Activated naive CD8-positive, alpha-beta T cell treated with anti-CD3 and anti-CD28 coated beads, Interleukin-2, amount 10 ng/mL, durations not matched to agents 7 days and 5 days (primary cell): Measurements from ENCODE around the gene ABHD12B. TPM values are rescaled to one million over a fixed set of nuclear protein-coding genes. Genes with fewer than 3 reads are reported as not detected.

Experiments
- ATAC-seq: fragments of 150-1000 bp; cut with Tn5 transposase; one replicate; pipeline ENCODE4 v1.10.0; 2021; ENCODE audit warnings: low read depth, moderate library complexity
- POLR2A ChIA-PET: fragments of 350-600 bp; sonication (Branson Sonifier 250); formaldehyde crosslinking; loops from one replicate; lab custom pipeline; 2021; ENCODE audit warnings: antibody characterized with exemption; lab: Charles Lee
- DNase-seq: peaks from one replicate; pipeline ENCODE4 v3.0.0; 2021
- H3K27ac Mint-ChIP-seq: one replicate; pipeline ENCODE4 v1.8.0; 2022; ENCODE audit warnings: mild to moderate bottlenecking, mixed read lengths
- H3K27me3 Mint-ChIP-seq: one replicate; pipeline ENCODE4 v1.8.0; 2022; ENCODE audit warnings: mild to moderate bottlenecking, moderate library complexity, mixed read lengths
- H3K36me3 Mint-ChIP-seq: one replicate; pipeline ENCODE4 v1.8.0; 2021; ENCODE audit warnings: mild to moderate bottlenecking, mixed read lengths
- H3K4me1 Mint-ChIP-seq: one replicate; pipeline ENCODE4 v1.8.0; 2021; ENCODE audit warnings: mixed read lengths
- H3K4me3 Mint-ChIP-seq: one replicate; pipeline ENCODE4 v1.8.0; 2022; ENCODE audit warnings: mild to moderate bottlenecking, moderate library complexity, mixed read lengths
- H3K9me3 Mint-ChIP-seq: one replicate; pipeline ENCODE4 v1.8.0; 2021; ENCODE audit warnings: mixed read lengths
- total RNA-seq, 2 experiments: library from RNA; stranded (reverse); gene quantifications; one replicate each; pipeline ENCODE4 v1.2.3, GENCODE V29; 2021

Gene ABHD12B
- total RNA-seq, 2 experiments from 2014 or later: not detected

- DNase-seq (no peak), ATAC-seq (no peak)
- H3K27ac Mint-ChIP-seq: no peak overlapping the region
- peaks cover 1% of the 10 kb centered on the region for H3K36me3 Mint-ChIP-seq
- peaks cover 5% of the 10 kb centered on the region for H3K27me3 Mint-ChIP-seq
- H3K4me1 Mint-ChIP-seq: peaks cover 5% of the 10 kb centered on the region
- H3K4me3 Mint-ChIP-seq: no peak overlapping the region
- POLR2A ChIA-PET: no interaction called here
- H3K9me3 Mint-ChIP-seq: no peaks in the 10 kb centered on the region
These were observed 17.3 kb upstream of the ABHD12B start for GRCh38 chr14:50854521-50854920.

GRCh38 chr14:50855558-50855957 lies 16.3 kb upstream of the ABHD12B start:
- Mint-ChIP-seq H3K4me3 (no peak overlapping the region), H3K36me3 (peaks cover 1% of the 10 kb centered on the region), H3K4me1 (peaks cover 9% of the 10 kb centered on the region), H3K27ac (no peak overlapping the region), H3K27me3 (peaks cover 5% of the 10 kb centered on the region), H3K9me3 (no peaks in the 10 kb centered on the region)
- no peak for DNase-seq
- POLR2A ChIA-PET: interaction anchor here (0.6 kb wide), 1 partner anchor 10 kb away, joined by 3 read pairs; no protein-coding TSS in a partner anchor
- ATAC-seq: no peak

DNA sequence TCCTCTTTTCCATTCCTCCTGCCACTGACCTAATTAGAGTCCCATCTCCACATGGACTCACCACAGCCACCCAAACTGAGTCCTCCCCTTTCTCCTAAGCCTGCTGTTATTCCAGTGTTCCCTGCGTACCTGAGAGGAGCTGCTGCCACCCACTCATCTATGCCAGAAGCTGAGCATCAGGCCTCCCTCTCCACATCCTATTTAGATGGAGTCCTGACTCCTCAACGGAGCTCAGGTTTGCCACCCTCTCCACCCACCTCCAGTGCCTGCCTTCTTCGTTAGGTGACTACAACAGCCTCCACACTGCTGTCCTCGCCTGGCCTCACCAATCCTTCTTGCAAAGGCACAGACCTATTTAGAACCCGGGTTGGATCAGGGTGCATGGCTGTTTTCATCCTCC lies 15.2 kb upstream of the ABHD12B start:
- ATAC-seq (no peak), DNase-seq (no peak)
- H3K4me3 Mint-ChIP-seq: no peak overlapping the region
- H3K9me3 Mint-ChIP-seq: no peaks in the 10 kb centered on the region
- no peak overlapping the region for H3K27ac Mint-ChIP-seq
- H3K27me3 Mint-ChIP-seq: peaks cover 5% of the 10 kb centered on the region
- H3K4me1 Mint-ChIP-seq: peaks cover 12% of the 10 kb centered on the region
- peaks cover 1% of the 10 kb centered on the region for H3K36me3 Mint-ChIP-seq
- POLR2A ChIA-PET: interaction anchor here (0.6 to 1.3 kb wide), 2 partner anchors 23 to 56 kb away, joined by 3 to 5 read pairs; no protein-coding TSS in a partner anchor

DNA sequence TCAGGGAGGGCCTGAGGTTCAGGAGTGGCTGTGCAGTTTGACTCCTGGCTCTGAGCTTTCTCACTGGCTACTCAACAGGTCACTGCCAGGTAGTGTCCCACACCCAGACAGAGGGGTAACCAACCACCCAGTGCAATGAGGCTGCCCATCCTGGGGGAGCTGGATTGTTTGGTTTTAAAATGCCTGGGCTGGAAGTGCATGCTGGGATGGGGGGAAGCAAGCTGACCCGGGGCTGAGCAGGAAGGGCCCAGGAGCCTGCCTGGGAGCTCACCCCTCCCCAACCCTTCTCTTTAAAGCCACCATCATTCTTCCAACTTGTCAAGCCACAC lies 12.6 kb upstream of the ABHD12B start:
- Mint-ChIP-seq H3K27me3 (peaks cover 3% of the 10 kb centered on the region), H3K4me1 (peaks cover 17% of the 10 kb centered on the region), H3K4me3 (peak overlapping the region; percentile 86), H3K9me3 (no peaks in the 10 kb centered on the region), H3K36me3 (no peaks in the 10 kb centered on the region), H3K27ac (peak overlapping the region; percentile 92)
- peak; percentile 9 for ATAC-seq
- no peak for DNase-seq
- POLR2A ChIA-PET: interaction anchor here (0.6 to 2.6 kb wide), 12 partner anchors 9 to 1239 kb away, joined by 3 to 30 read pairs (median 6); partner anchors contain the start of genes NIN and RPL36AL

DNA sequence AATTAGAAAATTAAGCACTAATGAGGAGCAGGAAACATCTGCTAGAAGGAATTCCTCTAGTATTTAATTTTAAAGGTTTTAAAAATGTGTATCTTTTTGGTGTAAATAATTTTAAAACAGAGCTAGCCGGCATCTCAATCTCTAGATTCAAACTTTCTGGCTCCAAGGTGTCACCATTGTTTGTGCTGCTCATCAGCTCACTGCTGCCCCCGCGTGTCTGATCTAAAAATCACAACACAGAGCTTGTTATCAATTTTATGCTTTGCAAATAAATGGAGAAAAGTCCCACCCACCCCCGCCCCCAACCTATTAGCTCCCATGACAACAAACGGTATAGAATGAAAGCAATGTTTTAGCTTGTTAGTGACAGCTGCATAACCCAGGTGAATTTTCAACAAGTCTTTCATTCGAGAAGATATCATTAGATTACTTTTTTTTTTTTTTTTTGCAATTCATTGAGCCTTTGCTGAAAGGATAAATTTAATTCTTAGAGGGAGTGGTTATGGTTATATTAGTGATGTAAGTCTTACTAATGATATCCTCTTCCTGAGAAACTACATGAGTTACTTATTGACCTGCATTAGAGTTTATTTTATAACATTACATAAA lies 11.3 kb upstream of the ABHD12B start:
- Mint-ChIP-seq H3K4me3 (peak overlapping the region; percentile 86), H3K27ac (peak overlapping the region; percentile 92), H3K27me3 (peaks cover 6% of the 10 kb centered on the region), H3K4me1 (peaks cover 17% of the 10 kb centered on the region), H3K9me3 (no peaks in the 10 kb centered on the region), H3K36me3 (no peaks in the 10 kb centered on the region)
- ATAC-seq: peak; percentile 51
- peak; percentile 86 for DNase-seq
- POLR2A ChIA-PET: interaction anchor here (0.8 to 2.6 kb wide), 9 partner anchors 9 to 84 kb away, joined by 3 to 30 read pairs (median 10); partner anchors contain the start of gene NIN

- DNase-seq: no peak
- H3K4me1 Mint-ChIP-seq: peaks cover 17% of the 10 kb centered on the region
- H3K27ac Mint-ChIP-seq: no peak overlapping the region
- H3K36me3 Mint-ChIP-seq: no peaks in the 10 kb centered on the region
- peaks cover 21% of the 10 kb centered on the region for H3K27me3 Mint-ChIP-seq
- no peak overlapping the region for H3K4me3 Mint-ChIP-seq
- H3K9me3 Mint-ChIP-seq: no peaks in the 10 kb centered on the region
- ATAC-seq: no peak
- POLR2A ChIA-PET: no interaction called here
These were observed 9.8 kb upstream of the ABHD12B start for GRCh38 chr14:50862036-50862570.

- no peak for DNase-seq
- no peaks in the 10 kb centered on the region for H3K36me3 Mint-ChIP-seq
- no peak overlapping the region for H3K27ac Mint-ChIP-seq
- H3K4me3 Mint-ChIP-seq: no peak overlapping the region
- peaks cover 36% of the 10 kb centered on the region for H3K27me3 Mint-ChIP-seq
- ATAC-seq: no peak
- H3K4me1 Mint-ChIP-seq: peaks cover 14% of the 10 kb centered on the region
- POLR2A ChIA-PET: no interaction called here
- H3K9me3 Mint-ChIP-seq: no peaks in the 10 kb centered on the region
These were observed 7.6 kb upstream of the ABHD12B start for GRCh38 chr14:50864237-50864636.

DNA sequence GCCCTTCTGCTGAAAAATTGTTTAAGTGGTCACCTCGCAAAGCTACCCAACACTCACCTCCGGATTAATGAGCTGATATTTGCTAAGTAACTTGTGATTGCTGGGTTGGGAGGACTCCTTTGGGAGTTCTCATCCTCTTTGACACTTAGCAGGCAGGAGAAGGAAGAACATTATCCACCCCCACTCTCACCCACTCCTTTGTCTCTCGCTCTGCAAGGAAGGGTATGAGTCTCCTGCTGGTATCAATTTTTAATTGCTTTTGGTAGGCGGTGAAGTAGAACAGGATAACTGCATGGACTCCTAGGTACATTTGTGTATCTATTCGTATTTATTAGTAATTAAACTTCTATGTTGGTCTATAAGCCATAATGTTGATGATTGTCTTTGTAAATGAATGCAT lies 6.9 kb upstream of the ABHD12B start:
- ATAC-seq (no peak), DNase-seq (no peak)
- Mint-ChIP-seq H3K4me3 (no peak overlapping the region), H3K27ac (no peak overlapping the region), H3K36me3 (no peaks in the 10 kb centered on the region), H3K9me3 (no peaks in the 10 kb centered on the region), H3K4me1 (peaks cover 12% of the 10 kb centered on the region), H3K27me3 (peaks cover 43% of the 10 kb centered on the region)
- POLR2A ChIA-PET: no interaction called here

GRCh38 chr14:50865391-50866076 lies 6.3 kb upstream of the ABHD12B start:
- POLR2A ChIA-PET: interaction anchor here (0.6 kb wide), 1 partner anchor 19 kb away, joined by 3 read pairs; no protein-coding TSS in a partner anchor
- peaks cover 1% of the 10 kb centered on the region for H3K36me3 Mint-ChIP-seq
- no peak overlapping the region for H3K4me3 Mint-ChIP-seq
- H3K4me1 Mint-ChIP-seq: peaks cover 10% of the 10 kb centered on the region
- no peaks in the 10 kb centered on the region for H3K9me3 Mint-ChIP-seq
- no peak overlapping the region for H3K27ac Mint-ChIP-seq
- H3K27me3 Mint-ChIP-seq: peaks cover 49% of the 10 kb centered on the region
- no peak for DNase-seq
- ATAC-seq: no peak

DNA sequence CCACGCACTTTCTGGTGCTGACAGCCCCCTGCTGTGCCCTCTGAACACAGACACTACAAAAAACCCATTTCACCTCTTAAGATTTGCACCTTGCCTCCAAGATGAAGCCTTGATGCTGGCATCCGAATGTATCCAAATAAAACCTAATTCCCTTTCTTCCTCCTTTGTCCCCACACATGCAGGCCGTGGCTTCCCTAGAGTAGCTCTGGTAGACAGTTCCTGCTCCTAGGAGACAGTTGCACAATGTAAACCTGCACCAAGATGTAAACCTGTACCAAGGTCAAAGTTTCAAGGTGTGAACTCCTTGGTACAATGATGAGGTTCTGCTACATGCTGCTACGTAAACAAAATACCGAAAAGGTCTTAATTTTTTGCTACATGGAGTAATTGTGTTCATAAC lies 625 bp upstream of the ABHD12B start:
- no peaks in the 10 kb centered on the region for H3K9me3 Mint-ChIP-seq
- no peak overlapping the region for H3K27ac Mint-ChIP-seq
- H3K36me3 Mint-ChIP-seq: peaks cover 1% of the 10 kb centered on the region
- peaks cover 80% of the 10 kb centered on the region for H3K27me3 Mint-ChIP-seq
- POLR2A ChIA-PET: no interaction called here
- DNase-seq (no peak), ATAC-seq (no peak)
- peaks cover 32% of the 10 kb centered on the region for H3K4me1 Mint-ChIP-seq
- peak overlapping the region; percentile 3 for H3K4me3 Mint-ChIP-seq

GRCh38 chr14:50874757-50875156 lies 2.9 kb downstream of the ABHD12B start:
- Mint-ChIP-seq H3K9me3 (no peaks in the 10 kb centered on the region), H3K27me3 (peaks cover 86% of the 10 kb centered on the region), H3K36me3 (peaks cover 1% of the 10 kb centered on the region), H3K27ac (peak overlapping the region; percentile 3), H3K4me3 (peak overlapping the region; percentile 75), H3K4me1 (peaks cover 33% of the 10 kb centered on the region)
- DNase-seq (no peak), ATAC-seq (no peak)
- POLR2A ChIA-PET: interaction anchor here (1.3 kb wide), 1 partner anchor 15 kb away, joined by 10 read pairs; no protein-coding TSS in a partner anchor

DNA sequence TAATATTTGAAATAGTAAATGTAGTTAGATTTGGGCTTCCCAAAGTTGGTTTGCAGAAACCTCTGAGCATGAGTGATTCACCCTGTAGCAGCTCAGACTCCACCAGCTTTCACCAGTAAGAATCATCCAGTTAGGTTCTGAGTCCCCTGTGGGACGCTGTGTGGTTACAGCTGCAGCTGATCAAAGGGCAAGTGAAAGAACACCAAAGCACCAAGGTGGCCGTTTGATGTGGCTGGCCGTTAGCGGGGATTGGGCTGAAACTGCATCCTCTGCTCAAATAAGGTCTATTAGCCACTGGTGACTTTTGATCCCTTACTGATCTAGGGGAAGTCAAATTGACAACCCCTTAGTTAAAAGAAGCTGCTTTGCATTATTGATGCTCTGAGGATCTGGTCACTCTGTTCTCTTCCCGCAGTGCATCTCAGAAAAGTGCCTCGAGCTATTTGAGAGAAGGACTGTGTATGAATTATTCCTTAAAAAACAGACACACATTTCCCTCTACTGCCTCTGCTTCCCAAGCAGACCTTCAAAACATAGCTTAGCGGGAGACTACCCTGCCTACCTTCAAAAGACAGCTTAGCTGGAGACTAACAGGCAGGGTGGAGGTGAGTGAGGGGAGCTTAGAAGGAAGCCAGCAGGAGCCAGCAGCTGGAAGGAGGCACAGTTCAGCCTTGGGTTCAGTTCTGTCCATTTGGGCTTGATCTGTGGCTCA lies 3.7 kb downstream of the ABHD12B start:
- DNase-seq (peak; percentile 73), ATAC-seq (peak; percentile 95)
- Mint-ChIP-seq H3K27me3 (peaks cover 86% of the 10 kb centered on the region), H3K27ac (no peak overlapping the region), H3K9me3 (no peaks in the 10 kb centered on the region), H3K36me3 (no peaks in the 10 kb centered on the region), H3K4me1 (peaks cover 32% of the 10 kb centered on the region), H3K4me3 (peak overlapping the region; percentile 75)
- POLR2A ChIA-PET: interaction anchor here (1.3 kb wide), 1 partner anchor 16 kb away, joined by 10 read pairs; no protein-coding TSS in a partner anchor
